GM18858 (cell line): ENCODE data around the gene NPBWR2.
"Not testable (repeated sequence)": the region's sequence is repeated elsewhere in the genome, so short reads cannot be mapped to it uniquely, and the experiment has no call there.

Source experiments
- ATAC-seq: cut with Tn5 transposase; IDR thresholded peaks from one replicate; pipeline ENCODE4 v1.9.1; 2021; ENCODE audit not compliant: unreplicated experiment

Gene NPBWR2

DNA sequence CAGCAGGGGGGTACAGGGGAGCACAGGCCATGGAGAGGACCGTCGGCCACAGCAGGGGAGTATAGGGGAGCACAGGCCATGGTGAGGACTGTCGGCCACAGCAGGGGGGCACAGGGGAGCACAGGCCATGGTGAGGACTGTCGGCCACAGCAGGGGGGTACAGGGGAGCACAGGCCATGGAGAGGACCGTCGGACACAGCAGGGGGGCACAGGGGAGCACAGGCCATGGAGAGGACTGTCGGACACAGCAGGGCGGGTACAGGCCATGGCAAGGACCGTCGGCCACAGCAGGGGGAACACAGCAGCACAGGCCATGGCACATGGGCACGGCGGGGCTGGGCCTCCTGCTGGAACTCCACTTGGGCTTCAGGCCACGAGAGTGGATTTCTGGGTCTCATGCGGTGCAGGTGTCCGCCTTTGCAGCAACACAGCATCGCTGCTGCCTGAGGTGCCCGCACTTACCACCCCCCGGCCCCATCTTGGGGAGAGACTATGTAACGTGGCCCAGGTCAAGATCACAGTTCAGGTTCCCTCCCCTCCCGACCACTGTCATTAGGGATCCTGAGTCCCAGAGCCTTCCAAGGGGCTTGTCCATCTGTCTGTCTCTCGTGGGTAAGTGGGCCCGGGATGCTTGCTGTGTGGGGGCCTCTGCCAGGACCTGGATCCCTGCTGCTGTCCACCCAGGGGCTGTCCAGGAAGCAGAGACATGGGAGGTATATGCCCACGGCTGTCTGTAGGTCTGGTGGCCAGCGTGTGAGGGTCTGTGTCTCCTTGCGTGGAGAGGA is 2.5 kb downstream of the NPBWR2 start:
- ATAC-seq, result no peak

DNA sequence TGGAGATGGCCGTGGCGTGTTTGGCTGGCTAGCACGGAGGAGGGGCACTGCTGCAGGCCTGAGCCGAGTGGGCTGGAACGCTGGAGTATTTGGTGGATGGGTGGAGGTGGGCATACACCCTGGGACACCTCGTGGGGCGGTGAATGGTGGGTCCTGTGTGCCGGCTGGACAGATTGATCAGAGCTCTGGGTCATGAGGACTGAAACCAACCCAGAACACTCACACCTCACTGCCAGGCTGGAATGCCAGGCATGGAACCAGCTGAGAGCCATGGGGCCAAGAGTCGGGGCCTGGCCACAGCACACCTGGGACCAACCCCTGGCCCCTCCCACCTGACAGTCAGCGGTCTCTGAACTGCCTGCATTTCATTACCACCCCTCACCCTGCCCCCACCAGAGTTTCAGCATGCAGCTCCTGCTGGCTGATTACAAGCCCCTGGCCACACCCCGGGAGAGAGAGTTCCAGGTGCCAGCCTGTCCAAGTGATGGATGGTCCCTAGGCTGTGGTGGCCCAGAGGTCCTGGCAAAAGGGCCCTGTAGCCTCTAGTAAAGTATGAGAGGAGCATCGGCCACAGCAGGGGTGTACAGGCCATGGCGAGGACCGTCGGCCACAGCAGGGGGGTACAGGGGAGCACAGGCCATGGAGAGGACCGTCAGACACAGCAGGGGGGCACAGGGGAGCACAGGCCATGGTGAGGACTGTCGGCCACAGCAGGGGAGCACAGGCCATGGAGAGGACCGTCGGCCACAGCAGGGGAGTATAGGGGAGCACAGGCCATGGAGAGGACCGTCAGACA is 3.3 kb downstream of the NPBWR2 start:
- no peak for ATAC-seq

DNA sequence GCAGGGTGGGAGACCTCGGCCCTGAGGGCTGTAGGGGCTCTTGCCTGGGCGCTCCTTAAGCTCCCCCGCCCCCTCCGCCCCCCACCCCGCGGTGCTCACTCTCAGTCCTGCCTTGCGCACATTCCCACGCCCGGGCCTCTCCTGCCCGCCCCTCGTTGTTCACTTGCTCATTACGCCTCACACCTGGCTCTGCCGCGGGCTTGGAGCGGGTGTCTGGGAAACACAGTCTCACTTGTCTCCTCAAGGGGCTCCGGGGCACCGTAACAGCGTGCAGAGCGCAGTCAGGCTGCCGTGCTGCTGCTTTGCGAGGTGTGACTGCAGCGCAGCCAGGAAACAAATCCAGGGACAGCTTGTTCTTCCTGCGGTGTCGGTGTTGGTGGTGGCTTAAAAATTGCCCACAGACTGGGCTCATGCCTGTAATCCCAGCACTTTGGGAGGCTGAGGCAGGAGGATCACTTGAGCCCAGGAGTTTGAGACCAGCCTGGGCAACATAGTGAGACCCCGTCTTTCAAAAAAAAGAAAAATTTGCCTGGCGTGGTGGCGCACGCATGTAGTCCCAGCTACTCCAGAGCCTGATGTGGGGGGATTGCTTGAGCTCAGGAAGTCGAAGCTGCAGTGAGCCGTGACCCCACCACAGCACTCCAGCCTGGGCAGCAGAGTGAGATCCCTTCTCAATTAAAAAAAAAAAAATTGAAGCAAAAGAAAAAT is 4.6 kb downstream of the NPBWR2 start:
- no peak for ATAC-seq

DNA sequence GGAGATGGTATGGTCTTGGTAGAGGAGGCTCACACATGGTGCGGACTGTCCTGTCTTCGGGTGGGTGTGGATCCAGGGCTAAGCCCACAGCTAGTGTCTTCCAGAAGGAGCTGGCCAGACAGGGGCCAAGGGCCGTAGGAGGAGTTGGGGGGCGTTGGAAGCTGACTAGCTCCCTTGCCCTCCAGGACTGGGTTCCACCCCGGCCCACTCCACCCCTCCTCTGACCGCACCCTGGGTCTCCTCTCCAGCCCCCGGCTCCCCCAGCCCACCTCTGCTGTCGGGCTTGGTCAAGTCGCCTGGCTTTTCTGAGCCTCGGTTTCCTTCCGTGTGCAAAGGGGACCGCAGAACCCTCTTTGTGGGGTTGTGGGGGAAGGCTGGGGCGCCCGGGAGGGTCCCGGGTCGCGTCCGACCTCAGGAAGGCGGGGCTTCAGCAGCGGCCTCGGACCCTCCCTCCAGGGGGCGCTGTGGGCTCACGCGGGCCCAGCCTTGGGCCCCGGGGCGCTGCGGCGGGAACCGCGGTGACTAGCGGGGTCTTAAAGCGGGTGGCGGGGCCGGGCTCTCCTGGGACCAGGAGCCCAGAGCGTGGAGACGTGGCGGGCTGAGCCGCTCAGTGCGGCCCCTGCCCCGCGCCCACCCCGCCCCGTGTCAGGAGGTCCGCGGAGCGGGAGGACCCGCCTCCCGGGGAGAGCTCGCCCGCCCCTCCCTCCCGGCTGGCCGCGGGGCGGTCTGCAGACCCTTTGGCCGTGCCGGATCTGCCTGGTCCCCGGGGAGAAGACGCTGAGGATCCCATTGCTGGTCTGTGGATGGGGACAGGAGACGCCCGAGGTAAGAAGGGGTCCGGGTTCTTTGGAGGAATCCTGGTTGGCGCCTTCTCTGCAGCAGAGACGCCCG is 5.4 kb downstream of the NPBWR2 start:
- ATAC-seq, result no peak

DNA sequence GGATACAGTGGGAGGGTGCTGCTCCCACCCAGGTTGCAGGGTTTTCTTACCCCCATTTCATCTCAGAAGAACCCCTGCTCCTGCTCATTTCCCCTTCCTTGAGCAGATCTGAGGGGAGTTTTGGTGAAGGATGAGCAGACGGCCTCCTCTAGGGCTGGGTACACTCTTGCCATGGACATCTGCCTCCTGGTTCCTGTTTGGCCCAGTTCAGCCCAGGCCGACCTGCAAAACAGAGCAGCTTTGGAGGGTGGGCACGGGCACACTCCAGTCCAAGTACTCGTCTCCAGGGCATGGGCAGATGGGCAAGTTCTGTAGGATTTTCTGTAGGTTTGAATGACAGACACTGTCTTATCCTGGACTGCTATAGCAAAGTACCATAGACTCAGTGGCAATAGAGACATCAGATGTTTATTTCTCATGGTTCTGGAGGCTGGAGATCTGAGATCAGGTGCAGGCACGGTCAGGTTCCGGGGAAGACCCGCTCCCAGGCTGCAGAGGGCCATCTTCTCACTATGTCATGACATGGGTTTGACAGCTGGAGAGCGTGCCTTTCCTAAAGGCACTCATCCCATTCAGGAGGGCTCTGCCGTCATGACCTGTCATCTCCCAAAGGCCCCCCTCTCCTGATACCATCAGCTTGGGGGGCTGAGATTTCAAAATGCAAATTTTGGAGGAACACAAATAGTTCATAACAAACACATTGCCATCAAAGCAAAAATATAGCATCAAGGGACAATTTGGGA is 6.2 kb downstream of the NPBWR2 start:
- no peak for ATAC-seq

- no peak for ATAC-seq
Observed at GRCh38 chr20:64100566-64100888, 6.8 kb downstream of the NPBWR2 start.

GRCh38 chr20:64099880-64100565 is 7.3 kb downstream of the NPBWR2 start:
- ATAC-seq, result no peak

DNA sequence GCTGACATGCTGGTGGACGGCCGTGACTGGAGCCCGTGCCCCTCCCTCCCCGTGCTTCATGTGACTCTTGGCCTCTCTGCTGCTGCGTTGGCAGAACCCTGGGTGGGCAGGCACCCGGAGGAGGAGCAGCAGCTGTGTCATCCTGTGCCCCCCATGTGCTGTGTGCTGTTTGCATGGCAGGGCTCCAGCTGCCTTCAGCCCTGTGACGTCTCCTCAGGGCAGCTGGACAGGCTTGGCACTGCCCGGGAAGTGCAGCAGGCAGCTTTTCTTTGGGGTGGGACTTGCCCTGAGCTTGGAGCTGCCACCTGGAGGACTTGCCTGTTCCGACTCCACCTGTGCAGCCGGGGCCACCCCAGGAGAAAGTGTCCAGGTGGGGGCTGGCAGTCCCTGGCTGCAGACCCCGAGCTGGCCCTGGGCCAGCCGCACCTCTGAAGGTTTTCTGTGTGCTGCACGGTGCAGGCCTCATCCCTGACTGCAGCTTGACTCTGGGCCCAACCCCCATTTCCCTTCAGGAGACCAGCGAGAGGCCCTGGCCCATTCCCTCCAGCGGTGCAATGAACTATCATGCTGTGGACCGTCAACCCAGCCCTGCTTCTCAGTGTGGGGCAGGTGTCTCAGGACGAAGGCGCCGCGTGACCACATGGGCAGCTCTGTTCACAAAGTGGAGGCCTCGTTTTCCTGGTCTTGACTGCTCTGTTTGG is 8.1 kb downstream of the NPBWR2 start:
- no peak for ATAC-seq

DNA sequence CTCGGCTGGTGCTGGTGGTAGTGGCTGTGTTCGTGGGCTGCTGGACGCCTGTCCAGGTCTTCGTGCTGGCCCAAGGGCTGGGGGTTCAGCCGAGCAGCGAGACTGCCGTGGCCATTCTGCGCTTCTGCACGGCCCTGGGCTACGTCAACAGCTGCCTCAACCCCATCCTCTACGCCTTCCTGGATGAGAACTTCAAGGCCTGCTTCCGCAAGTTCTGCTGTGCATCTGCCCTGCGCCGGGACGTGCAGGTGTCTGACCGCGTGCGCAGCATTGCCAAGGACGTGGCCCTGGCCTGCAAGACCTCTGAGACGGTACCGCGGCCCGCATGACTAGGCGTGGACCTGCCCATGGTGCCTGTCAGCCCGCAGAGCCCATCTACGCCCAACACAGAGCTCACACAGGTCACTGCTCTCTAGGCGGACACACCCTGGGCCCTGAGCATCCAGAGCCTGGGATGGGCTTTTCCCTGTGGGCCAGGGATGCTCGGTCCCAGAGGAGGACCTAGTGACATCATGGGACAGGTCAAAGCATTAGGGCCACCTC is 8.8 kb downstream of the NPBWR2 start:
- no peak for ATAC-seq

GRCh38 chr20:64096535-64096934 is 10.8 kb downstream of the NPBWR2 start:
- no peak for ATAC-seq

- ATAC-seq, result no peak
Observed at GRCh38 chr20:64095927-64096326, 11.4 kb downstream of the NPBWR2 start.

DNA sequence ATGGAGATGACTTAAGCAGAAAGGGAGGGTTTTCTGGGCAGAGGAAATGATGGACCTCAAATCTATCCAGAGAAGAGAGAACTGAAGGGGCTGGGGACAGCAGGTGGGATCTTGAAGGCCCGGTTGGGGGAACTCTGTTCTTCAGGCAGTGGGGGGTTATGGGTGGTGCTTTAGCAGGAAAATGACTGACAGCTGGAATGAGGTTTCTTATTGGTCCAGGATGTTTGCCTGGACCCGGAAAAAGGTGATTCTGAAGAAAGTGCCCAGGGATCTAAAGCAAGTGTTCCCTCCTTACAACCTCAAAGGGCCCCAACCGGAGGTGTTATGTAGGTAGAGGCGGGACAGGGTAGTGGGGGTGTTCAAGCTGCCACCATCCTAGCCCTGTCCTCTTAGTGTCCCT is 11.9 kb downstream of the NPBWR2 start:
- ATAC-seq, result no peak

GRCh38 chr20:64093013-64093503 is 14.3 kb downstream of the NPBWR2 start:
- no peak for ATAC-seq

GRCh38 chr20:64092258-64093012 is 14.9 kb downstream of the NPBWR2 start:
- no peak for ATAC-seq

GRCh38 chr20:64091770-64092169 is 15.6 kb downstream of the NPBWR2 start:
- no peak for ATAC-seq

- ATAC-seq, result no peak
Observed at GRCh38 chr20:64091340-64091739, 16.0 kb downstream of the NPBWR2 start.

GRCh38 chr20:64090165-64090564 is 17.2 kb downstream of the NPBWR2 start:
- no peak for ATAC-seq

DNA sequence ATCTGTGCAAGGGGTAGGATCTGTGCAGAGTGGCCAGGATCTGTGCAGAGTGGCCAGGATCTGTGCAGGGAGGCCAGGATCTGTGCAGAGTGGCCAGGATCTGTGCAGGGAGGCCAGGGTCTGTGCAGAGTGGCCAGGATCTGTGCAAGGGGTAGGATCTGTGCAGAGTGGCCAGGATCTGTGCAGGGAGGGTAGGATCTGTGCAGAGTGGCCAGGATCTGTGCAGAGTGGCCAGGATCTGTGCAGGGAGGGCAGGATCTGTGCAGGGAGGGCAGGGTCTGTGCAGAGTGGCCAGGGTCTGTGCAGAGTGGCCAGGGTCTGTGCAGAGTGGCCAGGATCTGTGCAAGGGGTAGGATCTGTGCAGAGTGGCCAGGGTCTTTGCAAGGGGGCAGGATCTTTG is 18.8 kb downstream of the NPBWR2 start:
- ATAC-seq, result not testable (repeated sequence)
